Measurements from ENCODE around the gene STRIT1. TPM values are rescaled to one million over a fixed set of nuclear protein-coding genes. Genes with fewer than 3 reads are reported as not detected.

Gene STRIT1
- total RNA-seq, 2 donors from 2014 or later: not detected

DNA sequence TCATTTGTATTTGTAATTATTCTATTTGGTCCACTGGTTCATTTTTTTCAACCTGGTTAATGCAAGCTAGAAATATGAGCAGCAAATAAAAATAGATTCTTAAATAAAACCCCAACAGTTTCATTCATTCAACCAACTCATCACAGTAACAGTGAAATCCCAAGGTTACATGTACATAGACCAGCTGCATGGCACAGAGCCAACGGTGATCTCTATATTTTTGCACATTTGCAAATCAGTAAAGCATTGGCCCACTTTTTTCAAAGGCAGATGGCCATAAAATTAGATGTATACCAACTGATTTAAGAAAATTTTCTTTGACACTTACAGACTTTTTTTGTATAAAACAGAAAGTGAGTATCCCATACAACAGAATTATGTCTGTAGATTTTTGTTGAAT, 49.3 kb downstream of the STRIT1 start:
- 27 to 42% methylated on average over 1 of the region's 1 CpG for WGBS, 2 donors

DNA sequence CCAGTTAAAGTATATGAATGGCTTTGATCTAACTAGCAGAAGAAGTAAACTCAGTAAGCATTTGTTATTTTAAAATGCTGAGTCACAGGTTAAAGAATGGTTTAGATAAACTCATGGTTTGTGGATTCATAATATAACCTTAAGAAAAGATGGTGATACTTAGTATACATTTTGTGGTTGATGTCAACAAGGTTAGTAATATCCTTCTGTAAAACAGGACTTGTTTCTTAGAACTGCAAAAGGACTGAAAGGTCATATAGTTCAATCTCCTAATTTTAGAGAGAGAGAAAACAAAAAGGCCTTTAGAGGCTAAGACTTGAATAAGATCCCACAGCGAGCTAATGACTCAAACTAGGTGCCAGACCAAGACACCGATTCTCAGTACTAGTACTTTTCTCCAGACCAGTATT, 50.0 kb downstream of the STRIT1 start:
- TF ChIP-seq, protein P1, sequence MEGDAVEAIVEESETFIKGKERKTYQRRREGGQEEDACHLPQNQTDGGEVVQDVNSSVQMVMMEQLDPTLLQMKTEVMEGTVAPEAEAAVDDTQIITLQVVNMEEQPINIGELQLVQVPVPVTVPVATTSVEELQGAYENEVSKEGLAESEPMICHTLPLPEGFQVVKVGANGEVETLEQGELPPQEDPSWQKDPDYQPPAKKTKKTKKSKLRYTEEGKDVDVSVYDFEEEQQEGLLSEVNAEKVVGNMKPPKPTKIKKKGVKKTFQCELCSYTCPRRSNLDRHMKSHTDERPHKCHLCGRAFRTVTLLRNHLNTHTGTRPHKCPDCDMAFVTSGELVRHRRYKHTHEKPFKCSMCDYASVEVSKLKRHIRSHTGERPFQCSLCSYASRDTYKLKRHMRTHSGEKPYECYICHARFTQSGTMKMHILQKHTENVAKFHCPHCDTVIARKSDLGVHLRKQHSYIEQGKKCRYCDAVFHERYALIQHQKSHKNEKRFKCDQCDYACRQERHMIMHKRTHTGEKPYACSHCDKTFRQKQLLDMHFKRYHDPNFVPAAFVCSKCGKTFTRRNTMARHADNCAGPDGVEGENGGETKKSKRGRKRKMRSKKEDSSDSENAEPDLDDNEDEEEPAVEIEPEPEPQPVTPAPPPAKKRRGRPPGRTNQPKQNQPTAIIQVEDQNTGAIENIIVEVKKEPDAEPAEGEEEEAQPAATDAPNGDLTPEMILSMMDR (IDR thresholded peaks at IDR 0.05): no peak
- TF ChIP-seq POLR2A (IDR thresholded peaks at IDR 0.05): no peak
- ATAC-seq (no peak), DNase-seq (no peak)
- intact Hi-C loops (cut with DNase I): no loop called here
- Histone ChIP-seq H3K27me3 (no peaks in the 10 kb centered on the region), H3K9me3 (no peaks in the 10 kb centered on the region), H3K4me1 (no peaks in the 10 kb centered on the region), H3K36me3 (replicated peaks in 1 of 2; ENCODE audit: insufficient read depth in 1 of 2, low read depth in 2 of 2) (no peaks in the 10 kb centered on the region), H3K4me3 (no peak overlapping the region), H3K27ac (no peak overlapping the region)
- 87 to 95% methylated on average over 2 of the region's 2 CpGs for WGBS, 2 donors

More for the DNA sequence above, 49.3 kb downstream of the STRIT1 start:
- TF ChIP-seq POLR2A (IDR thresholded peaks at IDR 0.05): no peak
- TF ChIP-seq, protein P1 (IDR thresholded peaks at IDR 0.05): no peak
- Histone ChIP-seq H3K4me1 (no peaks in the 10 kb centered on the region), H3K27ac (no peak overlapping the region), H3K4me3 (no peak overlapping the region), H3K9me3 (no peaks in the 10 kb centered on the region), H3K27me3 (no peaks in the 10 kb centered on the region), H3K36me3 (replicated peaks in 1 of 2; ENCODE audit: insufficient read depth in 1 of 2, low read depth in 2 of 2) (no peaks in the 10 kb centered on the region)
- DNase-seq: no peak
- no peak for ATAC-seq
- intact Hi-C loops (cut with DNase I): no loop called here

DNA sequence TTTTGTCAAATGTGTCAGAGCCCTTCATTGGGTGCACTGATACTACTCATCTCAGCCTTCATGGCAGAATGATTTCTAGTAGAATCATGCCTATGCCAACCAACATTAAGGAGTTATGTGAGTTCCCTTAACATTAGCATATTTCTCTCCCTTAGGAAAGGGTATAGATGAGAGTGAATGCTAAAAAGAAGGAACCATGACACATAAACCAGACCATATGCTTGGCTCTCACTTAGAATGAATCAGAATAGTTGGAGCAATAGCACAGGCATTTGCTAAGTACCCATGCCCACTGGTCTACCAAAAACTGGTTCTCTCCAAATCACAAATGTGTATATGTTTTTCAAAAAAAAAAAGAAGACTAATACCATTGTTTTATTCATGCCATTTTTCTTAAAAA, 51.1 kb downstream of the STRIT1 start:
- intact Hi-C loops (cut with DNase I): no loop called here

DNA sequence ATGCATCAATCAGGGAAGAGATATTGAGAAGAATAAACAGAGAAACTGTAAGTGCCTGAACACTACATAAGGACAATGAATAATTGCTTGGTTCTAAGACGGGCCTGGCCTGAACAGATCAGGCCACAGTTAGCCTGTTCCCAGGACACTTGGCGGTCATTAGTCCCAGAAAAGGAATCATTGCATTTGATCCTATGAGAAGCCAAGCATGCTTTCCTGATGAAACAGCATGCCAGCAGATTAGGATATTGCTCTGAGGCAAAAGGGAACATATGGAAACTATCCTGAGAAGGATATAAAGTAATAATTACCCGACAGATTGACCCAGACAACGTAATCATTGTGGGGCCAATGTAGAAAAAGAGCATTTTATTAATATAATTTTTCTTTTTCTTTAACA, 51.9 kb downstream of the STRIT1 start:
- Histone ChIP-seq H3K4me1 (no peaks in the 10 kb centered on the region), H3K36me3 (replicated peaks in 1 of 2; ENCODE audit: insufficient read depth in 1 of 2, low read depth in 2 of 2) (no peaks in the 10 kb centered on the region), H3K27me3 (no peaks in the 10 kb centered on the region), H3K27ac (no peak overlapping the region), H3K9me3 (no peaks in the 10 kb centered on the region), H3K4me3 (no peak overlapping the region)
- 65 to 67% methylated on average over 4 of the region's 4 CpGs for WGBS, 2 donors
- no peak for ATAC-seq
- DNase-seq: no peak
- intact Hi-C loops (cut with DNase I): no loop called here
- TF ChIP-seq, protein P1 (IDR thresholded peaks at IDR 0.05): no peak
- no peak for TF ChIP-seq POLR2A (IDR thresholded peaks at IDR 0.05)

More for the DNA sequence above, 51.1 kb downstream of the STRIT1 start:
- H3K9me3 ChIP-seq: no peaks in the 10 kb centered on the region
- H3K27ac ChIP-seq: no peak overlapping the region
- H3K36me3 ChIP-seq (replicated peaks in 1 of 2; ENCODE audit: insufficient read depth in 1 of 2, low read depth in 2 of 2): no peaks in the 10 kb centered on the region
- DNase-seq (no peak), ATAC-seq (no peak)
- H3K27me3 ChIP-seq: no peaks in the 10 kb centered on the region
- TF ChIP-seq, protein P1 (IDR thresholded peaks at IDR 0.05): no peak
- TF ChIP-seq POLR2A (IDR thresholded peaks at IDR 0.05): no peak
- no peaks in the 10 kb centered on the region for H3K4me1 ChIP-seq
- H3K4me3 ChIP-seq: no peak overlapping the region

Other genes with a start within 250 kb of the STRIT1 start
- gene MME, start 213.4 kb downstream of the STRIT1 start, total RNA-seq: 10 to 100 TPM in 1 of 2 donors, 1 to 10 TPM in 1; 3.4 to 11.2 TPM

Data from body of pancreas (tissue), 4 donors.